Activated CD4-positive, alpha-beta T cell treated with anti-CD3 and anti-CD28 coated beads, Interleukin-2, amount 50 U/mL, for 48 hours (primary cell): ENCODE data around the gene PRRT2.
"Not testable (repeated sequence)": the region's sequence is repeated elsewhere in the genome, so short reads cannot be mapped to it uniquely, and the experiment has no call there.

Experiments used
- DNase-seq, 2 experiments: peaks; one replicate each; pipeline ENCODE4 v3.0.0-alpha.2; 2020

Gene PRRT2

DNA sequence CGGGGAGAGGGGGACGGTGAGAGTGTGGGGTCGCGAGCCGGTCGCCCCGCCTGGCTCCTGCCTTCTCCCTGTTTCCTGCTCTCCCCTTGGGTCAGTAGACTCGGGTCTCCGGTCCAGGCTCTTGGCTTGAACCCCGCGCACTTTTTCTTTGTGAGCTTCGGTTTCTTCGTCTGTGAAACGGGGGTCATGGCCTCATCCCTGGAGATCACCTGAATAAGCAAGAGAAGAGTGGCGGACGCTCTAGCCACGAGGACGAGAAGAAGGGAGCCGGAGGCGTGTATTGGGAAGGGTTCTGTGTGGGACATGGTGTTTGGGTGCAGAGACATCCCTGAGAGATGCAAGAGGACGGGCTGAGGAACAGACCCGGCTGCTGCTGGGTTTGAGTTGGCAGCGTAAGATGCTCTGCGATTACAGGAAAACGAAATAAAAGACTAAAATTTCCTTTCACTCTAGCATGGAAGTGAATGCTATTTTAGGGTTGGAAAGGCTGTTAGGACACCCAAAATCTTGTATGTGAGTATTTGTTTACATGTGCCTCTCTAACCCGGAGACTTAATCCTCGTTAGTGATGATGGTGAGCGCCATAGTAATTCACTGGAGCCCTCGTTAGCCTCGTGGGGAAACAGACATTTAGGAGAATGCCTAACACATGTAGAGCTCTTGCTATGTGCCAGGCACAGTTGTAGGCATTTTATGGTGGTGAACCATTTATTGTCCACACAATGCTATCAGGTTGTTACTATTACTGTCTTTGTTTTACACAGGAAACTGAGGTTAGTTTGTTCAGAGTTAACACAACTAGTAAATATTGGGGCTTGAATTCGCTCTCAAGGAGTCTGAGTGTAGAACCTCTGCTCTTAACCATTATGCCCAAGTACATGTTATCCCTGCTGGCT is 20.8 kb upstream of the PRRT2 start:
- DNase-seq = no peak

DNA sequence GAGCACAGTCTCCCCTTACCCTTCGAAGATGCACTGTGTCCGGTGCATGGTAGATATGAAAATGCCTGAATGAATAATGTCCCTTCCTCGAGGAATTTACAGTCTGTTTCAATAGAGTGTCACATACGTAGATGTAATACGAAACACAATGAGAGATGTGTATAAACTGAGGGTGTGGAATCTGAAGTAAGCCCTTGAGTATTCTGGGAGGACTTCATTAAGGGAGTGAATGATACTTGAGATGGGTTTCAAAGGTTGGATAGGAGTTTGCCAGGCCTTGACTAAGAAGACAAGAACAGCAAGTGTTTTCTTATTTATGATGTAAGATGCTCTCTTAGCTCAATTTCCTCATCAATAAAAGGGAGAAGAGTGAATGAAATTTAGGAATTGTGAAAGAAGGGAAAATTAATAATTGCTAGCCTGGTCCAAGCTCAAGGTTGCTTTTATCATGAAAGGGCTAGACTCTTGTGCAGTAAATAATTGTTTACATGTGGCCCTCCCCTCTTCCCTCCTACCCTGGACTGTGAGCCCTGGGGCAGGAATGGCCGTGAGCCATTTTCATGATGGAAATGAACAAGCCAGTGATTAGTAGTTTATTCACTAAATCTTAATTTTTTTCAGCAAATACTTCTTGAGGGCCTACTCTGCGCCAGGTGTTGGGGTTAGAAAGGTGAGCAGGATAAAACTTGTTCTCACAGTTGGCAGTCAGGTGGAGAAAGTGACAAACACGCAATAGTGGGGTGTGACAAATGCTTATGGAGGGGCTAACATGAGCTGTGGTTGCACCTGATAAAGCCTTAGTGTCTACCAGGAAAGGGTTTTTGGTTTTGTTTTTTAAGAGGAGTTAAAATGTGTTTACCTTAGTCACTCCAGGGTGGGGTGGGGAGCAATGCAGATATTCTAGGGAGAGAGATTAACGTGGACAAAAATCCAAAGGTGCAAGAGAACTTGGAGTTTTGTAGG is 19.9 kb upstream of the PRRT2 start:
- DNase-seq = no peak

DNA sequence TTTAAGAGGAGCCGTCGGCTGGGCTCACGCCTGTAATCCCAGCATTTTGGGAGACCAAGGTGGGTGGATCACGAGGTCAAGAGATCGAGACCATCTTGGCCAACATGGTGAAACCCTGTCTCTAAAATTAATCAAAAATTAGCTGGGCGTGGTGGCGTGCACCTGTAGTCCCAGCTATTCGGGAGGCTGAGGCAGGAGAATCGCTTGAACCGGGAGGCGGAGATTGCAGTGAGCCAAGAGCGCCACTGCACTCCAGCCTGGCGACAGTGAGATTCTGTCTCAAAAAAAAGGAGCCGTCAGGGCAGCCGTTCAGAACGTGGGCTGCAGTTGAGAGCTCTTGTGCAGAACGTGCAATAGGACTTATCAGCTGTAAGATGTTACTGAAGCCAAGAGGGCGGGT is 18.8 kb upstream of the PRRT2 start:
- DNase-seq = not testable (repeated sequence)

DNA sequence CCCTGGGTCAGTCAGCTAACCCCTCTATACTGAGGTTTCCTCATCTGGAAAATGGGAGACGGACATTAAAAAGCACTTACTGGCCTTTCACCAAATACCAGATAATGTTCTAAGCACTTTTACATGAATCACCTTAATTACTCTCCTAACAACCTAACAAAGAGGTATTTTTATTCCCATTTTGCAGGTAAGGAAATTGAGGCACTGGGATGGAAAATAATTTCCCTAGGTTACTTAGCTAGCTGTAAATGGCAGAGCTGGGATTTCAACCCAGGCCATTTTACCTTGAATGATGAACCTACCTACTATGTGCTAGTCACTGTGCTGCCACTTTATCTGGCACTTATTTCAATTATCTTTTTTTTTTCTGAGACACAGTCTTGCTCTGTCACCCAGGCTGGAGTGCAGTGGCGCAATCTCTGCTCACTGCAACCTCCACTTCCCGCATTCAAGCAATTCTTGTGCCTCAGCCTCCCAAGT is 17.7 kb upstream of the PRRT2 start:
- no peak for DNase-seq

DNA sequence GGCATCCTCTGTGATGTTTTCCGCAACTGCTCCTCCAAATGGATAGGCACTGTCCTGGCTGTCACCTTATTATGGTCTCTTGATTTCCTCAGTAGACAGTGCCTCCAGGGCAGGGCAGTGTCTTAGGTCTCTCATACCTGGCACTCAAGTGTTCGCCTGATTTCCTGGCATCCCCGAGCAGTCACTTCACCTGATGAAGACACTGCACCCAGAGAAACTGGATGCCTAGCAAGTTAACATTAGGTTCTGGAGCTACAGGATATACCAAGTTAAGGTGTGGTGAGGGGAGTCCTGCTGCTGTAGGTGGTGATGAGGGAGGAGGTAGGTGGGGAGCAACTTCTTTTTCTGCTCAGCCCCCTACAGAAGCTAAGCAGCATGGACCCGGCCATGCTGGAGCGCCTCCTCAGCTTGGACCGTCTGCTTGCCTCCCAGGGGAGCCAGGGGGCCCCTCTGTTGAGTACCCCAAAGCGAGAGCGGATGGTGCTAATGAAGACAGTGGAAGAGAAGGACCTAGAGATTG is 9.5 kb upstream of the PRRT2 start:
- no peak for DNase-seq

DNA sequence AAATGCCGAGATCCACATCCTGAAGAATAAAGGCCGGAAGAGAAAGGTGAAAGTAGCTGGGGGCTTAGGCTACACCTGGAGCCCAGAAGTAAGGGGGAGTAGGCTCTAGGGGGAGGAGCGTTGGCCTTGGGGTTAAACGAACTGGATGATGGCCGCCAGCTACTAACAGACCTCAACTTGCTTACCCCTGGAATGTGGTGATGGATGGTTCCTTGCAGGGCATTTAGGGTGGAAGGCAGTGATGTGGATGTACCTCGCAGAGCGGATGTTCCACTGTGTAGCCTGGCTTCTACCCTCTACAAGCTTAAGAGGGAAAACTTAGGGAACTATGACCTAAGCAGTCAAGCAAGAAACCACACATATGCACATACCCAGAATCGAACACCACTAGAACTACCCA is 8.0 kb upstream of the PRRT2 start:
- DNase-seq = no peak

DNA sequence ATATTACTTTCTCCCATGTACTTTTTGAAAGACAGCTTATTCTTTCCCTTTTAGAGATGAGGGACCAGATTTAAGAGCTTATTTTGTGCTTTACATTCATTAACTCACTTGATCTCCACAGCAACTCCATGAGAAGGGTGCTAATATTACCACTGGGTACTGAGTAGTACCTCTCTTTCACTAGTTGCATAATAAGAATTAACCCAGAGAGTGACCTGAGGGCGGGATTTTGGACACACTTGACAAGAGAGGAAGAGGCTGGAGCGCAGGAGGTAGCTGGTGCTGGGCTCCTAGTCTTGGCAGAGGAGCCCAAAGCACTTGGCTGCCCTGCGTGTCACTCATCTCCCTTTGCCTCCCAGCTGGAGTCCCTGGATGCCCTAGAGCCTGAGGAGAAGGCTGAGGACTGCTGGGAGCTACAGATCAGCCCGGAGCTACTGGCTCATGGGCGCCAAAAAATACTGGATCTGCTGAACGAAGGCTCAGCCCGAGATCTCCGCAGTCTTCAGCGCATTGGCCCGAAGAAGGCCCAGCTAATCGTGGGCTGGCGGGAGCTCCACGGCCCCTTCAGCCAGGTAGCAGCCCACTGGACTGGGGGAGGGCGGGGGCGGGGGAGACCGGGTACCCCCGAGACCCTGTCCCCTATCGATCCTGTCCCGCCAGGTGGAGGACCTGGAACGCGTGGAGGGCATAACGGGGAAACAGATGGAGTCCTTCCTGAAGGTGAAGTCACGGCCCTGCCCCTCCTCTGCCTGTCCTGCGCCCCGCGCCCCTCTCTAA is 7.3 kb upstream of the PRRT2 start:
- no peak for DNase-seq

DNA sequence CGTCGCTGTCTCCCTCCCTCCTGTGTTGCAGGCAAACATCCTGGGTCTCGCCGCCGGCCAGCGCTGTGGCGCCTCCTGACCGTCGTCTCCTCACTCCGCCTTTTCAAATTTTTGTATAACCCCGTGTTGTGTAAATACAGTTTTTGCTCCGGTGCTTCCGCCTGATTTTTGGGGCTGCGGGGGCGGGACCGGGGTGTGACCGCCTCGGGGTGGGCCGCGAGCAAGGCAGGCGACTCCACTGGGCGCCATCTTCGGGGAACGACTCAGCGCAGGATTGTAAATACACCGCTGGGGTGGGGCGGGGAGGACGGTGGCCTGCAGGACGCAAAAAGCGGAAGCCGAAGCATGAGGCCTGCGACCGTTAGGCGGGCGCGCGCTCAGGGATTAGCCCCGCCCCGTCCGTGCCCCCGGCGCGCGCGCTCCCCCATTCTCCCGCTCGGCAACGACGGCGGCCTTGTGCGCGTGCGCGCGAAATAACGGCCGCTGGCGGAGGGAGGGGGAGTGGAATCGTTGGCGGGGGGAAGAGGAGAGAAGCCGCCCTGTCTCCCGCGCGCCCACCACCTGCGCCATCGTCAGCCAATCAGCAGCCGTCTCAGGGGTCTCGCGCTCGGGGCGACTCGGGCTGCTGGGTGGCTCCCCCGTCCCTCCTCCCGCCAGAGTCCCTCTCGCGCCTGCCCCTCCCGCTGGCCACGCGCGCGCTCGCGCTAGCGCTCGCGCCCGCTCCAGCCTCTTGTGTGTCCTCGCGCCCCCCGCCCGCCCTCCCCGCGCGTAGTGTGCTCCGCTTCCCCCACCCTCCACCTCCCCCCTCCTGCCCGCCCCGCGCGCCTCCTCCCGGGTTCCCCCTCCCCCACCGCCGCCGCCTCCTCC is 6.5 kb upstream of the PRRT2 start:
- peak; percentile 97 to 98 for DNase-seq

DNA sequence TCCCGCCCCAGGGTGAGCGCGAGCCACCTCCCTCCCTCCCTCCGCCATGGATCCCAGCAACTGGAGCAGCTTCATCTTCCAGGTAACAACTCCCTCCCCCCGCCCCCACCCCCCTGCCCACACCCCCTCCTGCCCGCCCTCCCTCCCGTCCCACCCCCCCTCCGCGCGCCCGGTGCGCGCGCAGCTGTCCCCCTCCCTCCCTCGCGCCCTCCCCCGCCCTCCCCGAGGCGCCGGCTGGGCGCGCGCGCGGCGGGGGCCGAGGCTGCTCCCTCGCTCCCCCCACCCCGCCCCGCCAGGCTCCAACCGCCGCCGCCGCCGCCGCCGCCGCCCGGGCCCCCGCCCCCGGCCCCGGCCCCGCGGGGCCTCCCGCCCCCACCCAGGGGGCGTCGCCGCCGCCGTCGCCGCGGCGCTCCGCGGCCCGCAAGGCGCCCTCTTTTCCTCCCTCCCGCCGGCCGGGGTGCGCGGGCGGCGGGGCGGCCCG is 5.9 kb upstream of the PRRT2 start, which contains the start of gene MAZ:
MAZ (plus strand) TSS at position 431 of the 481 bp plus-strand sequence. CDS start 173 bp downstream, outside the sequence.
- no peak for DNase-seq

DNA sequence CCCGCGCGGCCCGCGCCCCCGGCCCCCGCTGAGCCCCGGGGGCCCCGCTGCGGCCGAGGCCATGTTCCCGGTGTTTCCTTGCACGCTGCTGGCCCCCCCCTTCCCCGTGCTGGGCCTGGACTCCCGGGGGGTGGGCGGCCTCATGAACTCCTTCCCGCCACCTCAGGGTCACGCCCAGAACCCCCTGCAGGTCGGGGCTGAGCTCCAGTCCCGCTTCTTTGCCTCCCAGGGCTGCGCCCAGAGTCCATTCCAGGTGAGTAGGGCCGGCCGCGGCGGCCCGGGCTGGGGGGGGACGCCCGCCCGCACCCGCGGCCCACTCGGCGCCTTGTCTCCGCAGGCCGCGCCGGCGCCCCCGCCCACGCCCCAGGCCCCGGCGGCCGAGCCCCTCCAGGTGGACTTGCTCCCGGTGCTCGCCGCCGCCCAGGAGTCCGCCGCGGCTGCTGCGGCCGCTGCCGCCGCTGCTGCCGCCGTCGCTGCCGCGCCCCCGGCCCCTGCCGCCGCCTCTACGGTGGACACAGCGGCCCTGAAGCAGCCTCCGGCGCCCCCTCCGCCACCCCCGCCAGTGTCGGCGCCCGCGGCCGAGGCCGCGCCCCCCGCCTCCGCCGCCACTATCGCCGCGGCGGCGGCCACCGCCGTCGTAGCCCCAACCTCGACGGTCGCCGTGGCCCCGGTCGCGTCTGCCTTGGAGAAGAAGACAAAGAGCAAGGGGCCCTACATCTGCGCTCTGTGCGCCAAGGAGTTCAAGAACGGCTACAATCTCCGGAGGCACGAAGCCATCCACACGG is 5.2 kb upstream of the PRRT2 start:
- peak; percentile 70 to 74 for DNase-seq

DNA sequence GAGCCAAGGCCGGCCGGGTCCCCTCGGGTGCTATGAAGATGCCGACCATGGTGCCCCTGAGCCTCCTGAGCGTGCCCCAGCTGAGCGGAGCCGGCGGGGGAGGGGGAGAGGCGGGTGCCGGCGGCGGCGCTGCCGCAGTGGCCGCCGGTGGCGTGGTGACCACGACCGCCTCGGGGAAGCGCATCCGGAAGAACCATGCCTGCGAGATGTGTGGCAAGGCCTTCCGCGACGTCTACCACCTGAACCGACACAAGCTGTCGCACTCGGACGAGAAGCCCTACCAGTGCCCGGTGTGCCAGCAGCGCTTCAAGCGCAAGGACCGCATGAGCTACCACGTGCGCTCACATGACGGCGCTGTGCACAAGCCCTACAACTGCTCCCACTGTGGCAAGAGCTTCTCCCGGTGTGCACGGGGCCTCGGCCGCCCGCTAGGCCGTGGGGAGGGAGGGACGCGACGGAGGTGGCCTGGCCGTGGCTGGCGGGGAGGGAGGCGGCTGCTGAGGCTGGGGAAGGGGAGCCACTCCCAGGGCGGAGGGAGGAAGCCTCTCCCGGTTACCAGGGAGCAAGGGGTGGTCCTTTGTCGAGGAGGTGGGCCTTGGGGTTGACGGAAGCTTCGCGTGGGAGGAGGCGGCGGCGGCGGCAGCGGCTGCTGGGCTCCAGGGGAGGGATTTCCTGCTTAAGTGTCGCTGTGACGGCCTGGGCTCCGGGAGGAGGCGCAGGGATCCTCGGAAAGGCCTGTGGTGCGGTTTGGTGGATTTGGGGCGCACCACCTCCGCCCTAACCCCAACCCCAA is 4.4 kb upstream of the PRRT2 start:
- peak; percentile 90 to 94 for DNase-seq

DNA sequence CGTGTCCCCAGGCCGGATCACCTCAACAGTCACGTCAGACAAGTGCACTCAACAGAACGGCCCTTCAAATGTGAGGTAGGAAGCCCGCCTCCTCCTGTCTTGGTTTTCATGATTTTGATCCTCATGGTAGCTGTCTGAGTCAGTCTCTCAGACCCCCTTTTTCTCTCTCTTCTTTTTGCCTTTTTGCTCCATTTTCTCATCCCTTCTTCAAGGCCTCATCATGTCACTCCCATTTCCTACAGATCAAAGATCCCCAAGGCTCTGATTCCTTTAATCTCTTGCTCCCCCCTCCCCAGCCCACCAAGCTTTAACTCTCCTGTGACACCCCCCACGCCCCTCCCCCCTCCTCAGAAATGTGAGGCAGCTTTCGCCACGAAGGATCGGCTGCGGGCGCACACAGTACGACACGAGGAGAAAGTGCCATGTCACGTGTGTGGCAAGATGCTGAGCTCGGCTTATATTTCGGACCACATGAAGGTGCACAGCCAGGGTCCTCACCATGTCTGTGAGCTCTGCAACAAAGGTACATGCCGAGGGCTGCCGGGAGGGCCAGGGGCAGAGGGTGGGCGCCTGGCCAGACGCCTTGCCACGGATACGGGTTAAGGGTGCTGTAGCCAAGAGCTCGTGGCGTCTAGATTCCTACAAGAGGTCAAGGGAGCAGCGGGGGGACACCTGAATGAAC is 3.6 kb upstream of the PRRT2 start:
- peak; percentile 51 to 59 for DNase-seq

DNA sequence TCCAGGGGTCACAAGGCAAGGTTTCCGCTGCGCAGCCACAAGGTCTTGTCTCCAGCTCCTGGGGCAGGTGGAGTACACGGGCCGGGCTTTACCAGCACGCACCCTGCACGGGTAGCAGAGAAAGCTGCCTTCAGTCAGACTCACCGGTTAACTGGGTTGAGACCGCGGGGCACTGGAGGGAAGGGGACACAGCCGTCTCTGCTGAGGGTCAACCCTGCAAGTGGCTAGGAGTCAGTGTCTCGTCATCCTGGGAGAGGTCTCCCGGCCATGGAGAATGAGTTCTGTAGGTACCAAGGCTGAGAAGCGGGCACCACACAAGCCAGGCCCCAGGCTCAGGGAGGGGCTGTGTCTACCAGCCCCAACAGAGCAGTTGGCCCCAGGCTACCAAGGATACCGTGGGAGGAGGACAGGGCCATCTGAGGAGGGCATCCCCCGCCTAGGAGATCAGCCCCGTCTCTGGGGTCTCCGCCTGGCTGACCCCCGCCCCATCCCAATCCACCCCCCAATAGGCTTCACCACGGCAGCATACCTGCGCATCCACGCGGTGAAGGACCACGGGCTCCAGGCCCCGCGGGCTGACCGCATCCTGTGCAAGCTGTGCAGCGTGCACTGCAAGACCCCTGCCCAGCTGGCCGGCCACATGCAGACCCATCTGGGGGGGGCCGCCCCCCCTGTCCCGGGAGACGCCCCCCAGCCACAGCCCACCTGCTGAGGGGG is 2.8 kb upstream of the PRRT2 start:
- no peak for DNase-seq

DNA sequence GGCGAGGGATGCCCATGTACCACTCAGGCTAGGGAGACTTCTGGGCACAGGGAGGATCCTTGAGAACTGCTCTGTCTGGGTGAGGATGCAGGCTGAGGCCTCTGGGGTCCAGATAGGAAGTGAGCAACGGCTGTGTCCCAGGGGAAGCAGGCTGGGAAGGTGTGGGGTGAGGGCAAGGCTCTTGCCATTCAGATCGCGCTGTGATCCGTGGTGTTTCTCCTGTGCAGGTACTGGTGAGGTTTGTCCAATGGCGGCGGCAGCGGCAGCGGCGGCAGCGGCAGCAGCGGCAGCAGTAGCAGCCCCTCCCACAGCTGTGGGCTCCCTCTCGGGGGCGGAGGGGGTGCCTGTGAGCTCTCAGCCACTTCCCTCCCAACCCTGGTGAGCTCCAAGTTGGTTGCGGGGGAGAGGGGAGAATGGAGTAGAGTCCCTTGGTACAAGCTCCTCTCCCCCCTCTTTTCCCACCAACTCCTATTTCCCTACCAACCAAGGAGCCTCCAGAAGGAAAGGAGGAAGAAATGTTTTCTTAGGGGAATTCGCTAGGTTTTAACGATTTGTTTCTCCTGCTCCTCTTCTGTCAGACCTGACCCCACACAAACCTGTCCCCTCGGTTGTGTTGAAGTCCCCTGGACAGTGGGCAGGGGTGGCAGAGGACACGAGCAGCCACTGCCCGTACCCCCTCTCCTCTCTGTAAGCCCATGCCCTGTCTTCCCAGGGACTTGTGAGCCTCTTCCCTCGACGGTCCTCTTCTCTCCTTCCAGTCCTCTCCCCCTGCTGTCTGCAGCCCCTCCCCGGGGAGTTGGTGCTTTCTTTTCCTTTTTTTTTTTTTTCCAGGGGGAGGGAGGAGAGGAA is 1.9 kb upstream of the PRRT2 start:
- DNase-seq = peak; percentile 46 to 51

DNA sequence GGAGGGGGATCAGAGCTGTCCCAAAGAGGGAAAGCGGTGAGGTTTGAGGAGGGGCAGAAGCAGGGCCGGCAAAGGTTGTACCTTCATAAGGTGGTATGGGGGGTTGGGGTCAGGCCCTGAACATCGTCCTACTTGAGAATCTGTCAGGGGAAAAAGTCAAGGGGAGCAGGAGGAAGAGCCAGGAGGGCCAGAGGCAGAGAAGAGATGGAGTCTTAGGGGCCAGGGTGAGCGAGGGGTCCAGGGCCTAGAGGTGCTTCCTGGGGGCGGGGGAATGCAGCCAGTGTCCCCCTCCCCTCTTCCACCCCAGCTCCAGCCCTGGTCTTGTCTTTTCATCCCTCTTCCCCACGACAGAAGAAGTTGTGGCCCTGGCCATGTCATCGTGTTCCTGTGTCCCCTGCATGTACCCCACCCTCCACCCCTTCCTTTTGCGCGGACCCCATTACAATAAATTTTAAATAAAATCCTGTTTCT is 1.3 kb upstream of the PRRT2 start:
- no peak for DNase-seq

DNA sequence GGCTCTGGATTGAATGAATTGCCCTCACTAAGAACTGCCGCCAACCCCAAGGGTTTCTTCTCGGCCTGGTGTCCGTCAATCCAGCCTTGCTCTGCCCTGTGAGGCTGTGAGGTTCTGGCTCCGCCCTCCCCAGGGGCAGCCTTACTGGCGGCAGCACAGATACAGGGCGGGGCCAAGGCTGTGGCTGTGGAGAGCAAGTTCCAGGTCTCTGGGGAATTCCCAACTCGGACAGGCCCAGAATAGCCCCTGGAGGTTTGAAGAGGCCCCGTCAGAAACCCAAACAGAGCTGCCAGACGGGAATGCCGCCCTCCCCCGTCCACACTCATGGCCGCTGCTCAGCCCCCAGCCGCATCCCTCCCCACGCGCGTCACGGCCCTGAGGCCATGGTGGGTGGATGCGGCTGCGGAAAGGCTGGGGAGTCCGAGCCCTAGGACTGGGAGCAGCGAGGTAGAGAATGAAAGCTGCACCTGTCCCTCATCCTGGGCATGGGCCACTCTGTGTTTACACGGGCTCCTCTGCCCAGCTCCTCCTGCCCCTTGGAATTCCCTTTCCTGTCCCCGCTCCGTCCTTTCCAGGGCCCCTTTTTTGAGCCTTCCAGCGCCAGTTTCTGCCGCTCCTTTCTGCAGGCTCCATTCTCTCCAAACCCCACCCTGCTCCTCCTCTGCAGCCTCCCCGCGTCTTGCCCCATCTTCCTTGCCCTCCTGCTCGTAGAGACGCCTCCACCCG is 660 bp upstream of the PRRT2 start:
- peak; percentile 87 to 92 for DNase-seq
